ENCODE data around the gene NPAS2. TPM values are rescaled to one million over a fixed set of nuclear protein-coding genes. Genes with fewer than 3 reads are reported as not detected.

NPAS2 gene
- total RNA-seq, 3 donors from 2014 or later (not counting 1 experiment from before 2014, with no cell fraction given): not detected

DNA sequence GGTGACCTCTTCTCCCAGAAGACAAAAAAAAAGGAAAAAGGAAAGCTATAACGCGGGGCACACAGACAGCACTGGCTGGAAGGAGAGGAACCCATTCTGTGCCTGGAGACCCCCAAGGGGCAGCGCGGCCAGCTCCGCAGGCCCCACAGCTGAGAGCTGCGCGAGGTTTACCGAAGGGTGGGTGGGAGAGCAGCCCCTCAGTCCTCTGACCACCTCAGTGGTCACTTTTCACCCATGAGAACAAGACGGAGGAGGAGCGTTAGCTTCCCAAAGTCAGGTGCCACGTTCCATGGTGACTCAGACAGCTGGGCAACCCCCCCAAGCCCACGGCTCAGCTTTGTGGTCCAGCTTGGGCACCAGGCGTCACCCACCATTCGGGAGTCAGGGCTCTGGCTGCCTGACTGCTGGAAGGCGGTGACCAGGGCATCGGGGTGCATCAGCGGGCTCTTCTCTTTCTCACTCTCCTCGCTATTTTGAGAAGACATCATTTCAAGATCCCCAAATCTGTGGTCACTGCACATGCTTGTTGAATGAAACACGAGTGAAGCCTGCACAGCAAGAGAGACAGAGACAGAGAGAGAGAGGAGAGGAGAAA lies 217.3 kb downstream of the NPAS2 start:
- Histone ChIP-seq H3K27me3 (ENCODE audit: control insufficient read depth, insufficient read depth, low read length) (no peaks in the 10 kb centered on the region), H3K36me3 (ENCODE audit: control insufficient read depth, insufficient read depth, low read length) (no peaks in the 10 kb centered on the region), H3K4me3 (ENCODE audit: low read length) (no peak overlapping the region), H3K9me3 (ENCODE audit: control insufficient read depth, insufficient read depth, low read length) (no peaks in the 10 kb centered on the region), H3K27ac (ENCODE audit: low read length) (no peak overlapping the region), H3K4me1 (ENCODE audit: control insufficient read depth, insufficient read depth, low read length) (no peaks in the 10 kb centered on the region)
- H3K27me3 Mint-ChIP-seq (ENCODE audit: low read depth in 2 of 2): peaks cover 2 to 7% of the 10 kb centered on the region in 2 donors
- WGBS (ENCODE audit: insufficient coverage): 93% methylated on average over 19 of the region's 19 CpGs
- DNase-seq: no peak
- H3K4me3 Mint-ChIP-seq: no peak overlapping the region
- ATAC-seq: no peak
- TF ChIP-seq, protein P1, sequence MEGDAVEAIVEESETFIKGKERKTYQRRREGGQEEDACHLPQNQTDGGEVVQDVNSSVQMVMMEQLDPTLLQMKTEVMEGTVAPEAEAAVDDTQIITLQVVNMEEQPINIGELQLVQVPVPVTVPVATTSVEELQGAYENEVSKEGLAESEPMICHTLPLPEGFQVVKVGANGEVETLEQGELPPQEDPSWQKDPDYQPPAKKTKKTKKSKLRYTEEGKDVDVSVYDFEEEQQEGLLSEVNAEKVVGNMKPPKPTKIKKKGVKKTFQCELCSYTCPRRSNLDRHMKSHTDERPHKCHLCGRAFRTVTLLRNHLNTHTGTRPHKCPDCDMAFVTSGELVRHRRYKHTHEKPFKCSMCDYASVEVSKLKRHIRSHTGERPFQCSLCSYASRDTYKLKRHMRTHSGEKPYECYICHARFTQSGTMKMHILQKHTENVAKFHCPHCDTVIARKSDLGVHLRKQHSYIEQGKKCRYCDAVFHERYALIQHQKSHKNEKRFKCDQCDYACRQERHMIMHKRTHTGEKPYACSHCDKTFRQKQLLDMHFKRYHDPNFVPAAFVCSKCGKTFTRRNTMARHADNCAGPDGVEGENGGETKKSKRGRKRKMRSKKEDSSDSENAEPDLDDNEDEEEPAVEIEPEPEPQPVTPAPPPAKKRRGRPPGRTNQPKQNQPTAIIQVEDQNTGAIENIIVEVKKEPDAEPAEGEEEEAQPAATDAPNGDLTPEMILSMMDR (IDR thresholded peaks at IDR 0.05): no peak
- H3K27ac Mint-ChIP-seq: no peak overlapping the region
- intact Hi-C loops (cut with micrococcal nuclease): loop anchor here (5.0 kb wide), 1 partner anchor 115 kb away; the partner anchor contains the start of gene TBC1D8
- H3K36me3 Mint-ChIP-seq: no peaks in the 10 kb centered on the region
- H3K4me1 Mint-ChIP-seq: no peaks in the 10 kb centered on the region
- H3K9me3 Mint-ChIP-seq: no peaks in the 10 kb centered on the region

DNA sequence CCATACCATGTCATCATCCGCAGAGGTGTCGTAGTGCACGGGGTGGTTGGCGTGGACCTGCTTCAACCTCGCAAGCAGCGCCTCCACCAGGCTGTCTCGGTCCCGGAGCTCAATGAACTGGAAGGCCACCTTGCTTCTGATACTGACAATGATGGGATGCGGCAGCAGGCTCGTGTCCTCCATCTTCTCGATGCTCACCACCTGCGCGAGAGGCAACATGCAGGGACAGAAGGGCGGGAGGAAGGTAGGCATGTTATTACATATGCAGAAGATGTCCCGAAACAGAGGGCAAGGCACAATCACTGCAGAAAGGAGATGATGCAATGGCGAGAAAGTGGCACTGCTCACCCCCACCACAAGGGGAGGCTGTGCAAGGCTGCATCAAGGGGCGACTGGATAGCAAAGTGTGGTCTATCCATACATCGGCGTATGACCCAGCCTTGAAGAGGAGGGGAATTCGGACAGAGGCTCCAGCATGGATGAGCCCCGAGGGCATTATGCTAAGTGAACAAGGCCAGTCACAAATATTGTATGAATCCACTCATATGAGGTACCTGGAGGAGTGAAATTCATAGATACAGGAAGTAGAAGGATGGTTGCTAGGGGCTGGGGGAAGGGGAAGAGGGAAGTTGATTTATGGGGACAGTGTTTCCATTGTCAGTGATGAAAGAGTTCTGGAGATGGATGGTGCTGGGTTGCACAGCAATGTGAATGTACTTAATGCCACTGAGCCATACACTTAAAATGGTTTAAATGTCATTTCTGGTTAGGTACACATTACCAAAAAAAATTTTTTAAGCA lies 218.7 kb downstream of the NPAS2 start:
- TF ChIP-seq, protein P1 (IDR thresholded peaks at IDR 0.05): no peak
- ATAC-seq (peak in 1 of 3 donors; percentile 28), DNase-seq (peak in 1 of 2 donors; percentile 21)
- no peaks in the 10 kb centered on the region for H3K9me3 ChIP-seq (ENCODE audit: control insufficient read depth, insufficient read depth, low read length)
- Mint-ChIP-seq H3K4me1 (no peaks in the 10 kb centered on the region), H3K9me3 (no peaks in the 10 kb centered on the region), H3K4me3 (no peak overlapping the region), H3K36me3 (no peaks in the 10 kb centered on the region), H3K27me3 (ENCODE audit: low read depth in 2 of 2) (peaks cover 2 to 7% of the 10 kb centered on the region in 2 donors), H3K27ac (no peak overlapping the region)
- H3K36me3 ChIP-seq (ENCODE audit: control insufficient read depth, insufficient read depth, low read length): no peaks in the 10 kb centered on the region
- no peak overlapping the region for H3K27ac ChIP-seq (ENCODE audit: low read length)
- no peak overlapping the region for H3K4me3 ChIP-seq (ENCODE audit: low read length)
- intact Hi-C loops (cut with micrococcal nuclease): loop anchor here (5.0 kb wide), 1 partner anchor 114 kb away; the partner anchor contains the start of gene TBC1D8
- 91% methylated on average over 21 of the region's 21 CpGs for WGBS (ENCODE audit: insufficient coverage)
- no peaks in the 10 kb centered on the region for H3K27me3 ChIP-seq (ENCODE audit: control insufficient read depth, insufficient read depth, low read length)
- H3K4me1 ChIP-seq (ENCODE audit: control insufficient read depth, insufficient read depth, low read length): no peaks in the 10 kb centered on the region

DNA sequence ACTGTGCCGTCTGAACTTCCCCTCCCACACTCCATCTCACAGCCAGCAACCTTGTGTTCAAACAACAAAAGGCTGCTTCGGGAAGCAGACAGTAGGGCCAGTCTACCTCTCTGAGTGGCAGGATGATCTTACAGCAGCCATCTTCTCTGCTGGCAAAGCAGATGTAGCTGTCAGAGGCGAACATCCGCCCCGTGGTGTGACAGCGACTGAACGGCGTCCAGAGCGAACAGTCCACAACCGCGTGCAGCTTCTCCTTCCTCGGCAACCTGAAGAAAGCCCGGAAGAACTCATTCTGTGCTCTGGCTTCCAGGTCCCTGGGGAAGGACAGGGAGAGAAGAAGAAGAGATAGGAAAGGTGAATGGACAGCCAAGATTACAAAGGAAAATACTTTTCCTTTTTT lies 220.1 kb downstream of the NPAS2 start:
- Mint-ChIP-seq H3K27ac (no peak overlapping the region), H3K27me3 (ENCODE audit: low read depth in 2 of 2) (peaks cover 2 to 7% of the 10 kb centered on the region in 2 donors), H3K4me3 (no peak overlapping the region), H3K9me3 (no peaks in the 10 kb centered on the region), H3K36me3 (no peaks in the 10 kb centered on the region), H3K4me1 (no peaks in the 10 kb centered on the region)
- ATAC-seq (no peak), DNase-seq (no peak)
- Histone ChIP-seq H3K27me3 (ENCODE audit: control insufficient read depth, insufficient read depth, low read length) (no peaks in the 10 kb centered on the region), H3K9me3 (ENCODE audit: control insufficient read depth, insufficient read depth, low read length) (no peaks in the 10 kb centered on the region), H3K36me3 (ENCODE audit: control insufficient read depth, insufficient read depth, low read length) (no peaks in the 10 kb centered on the region), H3K27ac (ENCODE audit: low read length) (no peak overlapping the region), H3K4me1 (ENCODE audit: control insufficient read depth, insufficient read depth, low read length) (no peaks in the 10 kb centered on the region), H3K4me3 (ENCODE audit: low read length) (no peak overlapping the region)
- 91% methylated on average over 13 of the region's 13 CpGs for WGBS (ENCODE audit: insufficient coverage)
- TF ChIP-seq, protein P1 (IDR thresholded peaks at IDR 0.05): no peak
- intact Hi-C loops (cut with micrococcal nuclease): no loop called here

Data from natural killer cell (primary cell).